GM21619 (cell line): ENCODE results near the gene MAP4.
"Not testable (repeated sequence)": the region's sequence is repeated elsewhere in the genome, so short reads cannot be mapped to it uniquely, and the experiment has no call there.

Experiments used
- ATAC-seq: cut with Tn5 transposase; IDR thresholded peaks from one replicate; pipeline ENCODE4 v1.9.1; 2021; ENCODE audit not compliant: unreplicated experiment

The MAP4 gene

GRCh38 chr3:47897954-47898353 is 118.3 kb downstream of the MAP4 start:
- ATAC-seq, result no peak

GRCh38 chr3:47896736-47897135 is 119.5 kb downstream of the MAP4 start:
- no peak for ATAC-seq

GRCh38 chr3:47895241-47895640 is 121.0 kb downstream of the MAP4 start:
- no peak for ATAC-seq

GRCh38 chr3:47892286-47893040 is 123.8 kb downstream of the MAP4 start:
- no peak for ATAC-seq

GRCh38 chr3:47891613-47892005 is 124.6 kb downstream of the MAP4 start:
- no peak for ATAC-seq

- ATAC-seq, result no peak
These were observed 125.2 kb downstream of the MAP4 start for GRCh38 chr3:47890828-47891612.

DNA sequence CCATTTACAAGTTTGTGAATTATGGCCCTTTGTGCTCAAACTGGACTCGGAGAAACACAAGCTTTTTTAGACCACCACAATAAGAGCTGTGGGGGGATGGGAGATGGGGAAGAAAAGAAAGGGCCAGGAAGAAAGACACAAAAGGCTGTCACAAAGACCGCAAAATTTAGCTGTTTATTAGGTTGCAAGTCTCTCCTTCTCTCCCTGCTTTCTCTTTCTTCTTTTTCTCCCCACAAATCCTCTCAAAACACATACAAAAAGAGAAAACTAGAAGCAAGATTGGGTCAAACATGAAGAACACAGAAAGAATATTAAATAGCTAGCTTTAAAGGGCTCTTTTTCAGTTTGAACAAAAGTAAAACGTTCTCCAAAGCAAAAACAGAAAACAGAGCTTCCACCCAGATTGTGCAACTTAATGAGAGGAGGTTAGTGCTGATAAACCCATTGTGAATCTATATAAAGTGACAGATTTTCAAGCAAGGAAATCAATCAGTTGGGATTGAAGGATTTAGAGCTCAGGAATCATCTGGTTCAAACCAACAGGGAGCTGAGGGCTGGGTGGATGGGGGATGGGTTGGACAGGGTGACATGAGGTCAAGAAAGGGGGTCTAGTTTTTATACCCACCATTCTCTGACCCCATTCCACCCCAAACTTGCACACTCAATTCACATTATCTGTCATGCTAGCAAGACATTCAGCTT is 125.9 kb downstream of the MAP4 start:
- ATAC-seq, result no peak

GRCh38 chr3:47888986-47889757 is 127.0 kb downstream of the MAP4 start:
- ATAC-seq, result no peak

DNA sequence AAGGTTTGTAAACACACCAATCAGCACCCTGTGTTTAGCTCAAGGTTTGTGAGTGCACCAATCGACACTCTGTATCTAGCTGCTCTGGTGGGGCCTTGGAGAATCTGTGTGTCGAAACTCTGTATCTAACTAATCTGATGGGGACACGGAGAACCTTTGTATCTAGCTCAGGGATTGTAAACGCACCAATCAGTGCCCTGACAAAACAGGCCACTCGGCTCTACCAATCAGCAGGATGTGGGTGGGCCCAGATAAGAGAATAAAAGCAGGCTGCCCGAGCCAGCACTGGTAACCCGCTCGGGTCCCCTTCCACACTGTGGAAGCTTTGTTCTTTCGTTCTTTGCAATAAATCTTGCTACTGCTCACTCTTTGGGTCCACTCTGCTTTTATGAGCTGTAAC is 128.2 kb downstream of the MAP4 start:
- not testable (repeated sequence) for ATAC-seq

- no peak for ATAC-seq
These were observed 131.0 kb downstream of the MAP4 start for GRCh38 chr3:47885168-47885567.

- no peak for ATAC-seq
These were observed 131.6 kb downstream of the MAP4 start for GRCh38 chr3:47884603-47885002.

DNA sequence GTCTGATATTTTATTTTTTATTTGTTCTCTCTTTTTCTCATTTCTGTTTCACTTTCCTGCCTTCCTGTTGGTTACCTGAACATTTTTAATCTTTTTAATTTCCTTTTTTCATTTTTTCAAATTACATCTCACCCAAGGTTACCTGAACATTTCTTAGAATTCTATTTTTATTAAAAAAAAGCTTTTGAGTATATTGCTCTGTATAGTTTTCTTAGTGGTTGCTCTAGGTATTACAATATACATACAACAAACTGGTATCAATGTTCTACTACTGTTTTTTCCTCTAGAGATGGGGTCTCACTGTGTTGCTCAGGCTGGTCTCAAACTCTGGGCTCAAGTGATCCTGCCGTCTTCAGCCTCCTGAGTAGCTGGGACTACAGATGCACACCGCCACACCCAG is 133.9 kb downstream of the MAP4 start:
- no peak for ATAC-seq

DNA sequence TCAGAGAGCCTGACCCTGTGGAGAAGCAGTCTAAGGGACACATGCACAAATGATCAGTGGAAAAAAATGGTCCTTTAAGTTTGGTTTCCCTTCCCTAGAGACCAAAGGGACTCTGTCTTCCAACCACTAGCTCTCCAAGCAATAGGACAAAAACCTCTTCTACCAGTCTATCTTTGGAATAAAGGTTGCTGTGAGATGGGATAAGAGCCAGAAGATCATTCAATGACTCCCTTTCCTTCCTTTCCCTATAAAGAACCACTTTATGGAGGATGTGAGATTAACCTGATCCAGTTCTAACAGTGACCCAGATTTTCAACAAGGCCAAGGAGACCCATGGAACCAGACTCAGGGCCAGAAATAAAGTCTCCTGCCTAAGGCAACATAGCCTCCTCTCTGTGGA is 138.5 kb downstream of the MAP4 start:
- no peak for ATAC-seq

GRCh38 chr3:47877290-47877689 is 138.9 kb downstream of the MAP4 start:
- ATAC-seq, result no peak

DNA sequence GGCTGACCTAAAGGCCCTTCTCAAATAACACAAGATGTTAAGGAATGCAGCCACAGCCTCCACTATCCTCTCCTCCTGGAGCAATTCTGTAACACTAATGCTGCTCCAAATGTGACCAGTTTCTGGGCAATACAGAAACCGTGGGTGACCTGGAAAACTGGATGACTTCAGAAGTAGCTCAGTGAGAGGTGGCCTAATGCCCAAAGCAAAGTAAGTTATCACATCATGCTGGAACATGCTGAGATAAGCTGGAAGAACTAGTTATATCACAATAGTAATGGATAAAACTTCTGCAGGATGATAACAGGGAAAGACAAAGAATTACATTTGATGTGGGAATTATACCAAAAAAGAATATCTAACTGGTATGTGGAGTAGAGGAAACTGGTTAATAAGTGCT is 141.3 kb downstream of the MAP4 start:
- ATAC-seq, result no peak

- no peak for ATAC-seq
These were observed 141.8 kb downstream of the MAP4 start for GRCh38 chr3:47874438-47874837.

GRCh38 chr3:47872916-47873315 is 143.3 kb downstream of the MAP4 start:
- ATAC-seq, result no peak

GRCh38 chr3:47871389-47871788 is 144.8 kb downstream of the MAP4 start:
- no peak for ATAC-seq

GRCh38 chr3:47870702-47871260 is 145.4 kb downstream of the MAP4 start:
- no peak for ATAC-seq

DNA sequence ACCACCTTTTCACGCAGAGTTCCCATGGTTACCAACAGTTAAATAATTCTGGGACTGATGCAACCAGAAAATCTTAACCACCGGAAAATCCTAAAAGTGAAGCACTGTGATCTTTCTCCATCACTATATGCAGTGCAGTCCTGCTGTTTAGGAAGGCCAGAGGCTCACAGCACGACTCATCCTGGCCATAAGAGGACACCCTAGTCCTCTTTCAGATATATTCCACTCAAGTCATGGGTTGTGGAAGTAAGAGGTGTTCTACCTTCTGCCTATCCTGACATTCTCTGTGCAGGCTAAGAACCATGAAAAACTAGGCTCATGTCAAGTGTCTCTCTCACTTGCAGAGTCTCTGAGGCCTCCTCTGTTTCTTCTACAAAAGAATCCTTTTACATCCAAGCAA is 146.1 kb downstream of the MAP4 start:
- no peak for ATAC-seq

DNA sequence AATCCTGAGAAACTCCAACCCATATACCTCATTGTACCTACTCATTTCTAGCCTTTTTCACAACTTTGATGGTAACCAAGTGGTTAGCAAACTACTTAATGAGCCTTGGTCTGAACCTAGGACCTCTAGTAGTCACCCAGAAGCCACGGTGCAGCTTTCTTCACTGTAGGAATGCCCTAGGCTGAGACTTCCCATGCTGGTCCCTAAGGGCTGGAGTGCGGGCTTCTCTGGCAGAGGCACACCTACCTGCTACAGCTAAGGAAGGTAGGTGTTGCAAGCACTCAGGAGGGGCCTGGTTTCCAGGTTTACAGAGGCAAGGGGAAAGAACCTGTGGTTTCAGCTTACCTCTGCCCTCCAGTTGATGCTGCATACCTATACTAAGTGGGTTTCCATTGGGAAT is 147.9 kb downstream of the MAP4 start:
- no peak for ATAC-seq
